Measurements from ENCODE around the gene KCTD7.
"Not testable (repeated sequence)": the region's sequence is repeated elsewhere in the genome, so short reads cannot be mapped to it uniquely, and the experiment has no call there.

Gene KCTD7

GRCh38 chr7:66628361-66629221 lies at the start of gene KCTD7:
TSS of gene KCTD7 (plus strand) at chr7:66628881. CDS start at chr7:66629065, 184 bp downstream.
- peak; percentile 97 for DNase-seq

- not testable (repeated sequence) for DNase-seq
Measured at GRCh38 chr7:66580380-66580779, 48.3 kb upstream of the KCTD7 start.

- DNase-seq: not testable (repeated sequence)
Measured at GRCh38 chr7:66582816-66583489, 45.7 kb upstream of the KCTD7 start.

- no peak for DNase-seq
Measured at GRCh38 chr7:66583490-66584110, 45.1 kb upstream of the KCTD7 start.

- DNase-seq: no peak
Measured at GRCh38 chr7:66586181-66586580, 42.5 kb upstream of the KCTD7 start.

GRCh38 chr7:66588226-66588625 lies 40.5 kb upstream of the KCTD7 start:
- DNase-seq: not testable (repeated sequence)

- DNase-seq: not testable (repeated sequence)
Measured at GRCh38 chr7:66588856-66589570, 39.7 kb upstream of the KCTD7 start.

- not testable (repeated sequence) for DNase-seq
Measured at GRCh38 chr7:66590302-66591057, 38.2 kb upstream of the KCTD7 start.

GRCh38 chr7:66591058-66591798 lies 37.5 kb upstream of the KCTD7 start:
- peak; percentile 16 for DNase-seq

- DNase-seq: peak; percentile 91
Measured at GRCh38 chr7:66591799-66592596, 36.7 kb upstream of the KCTD7 start.

- DNase-seq: not testable (repeated sequence)
Measured at GRCh38 chr7:66592597-66593146, 36.0 kb upstream of the KCTD7 start.

GRCh38 chr7:66594082-66594481 lies 34.6 kb upstream of the KCTD7 start:
- not testable (repeated sequence) for DNase-seq

GRCh38 chr7:66597461-66597860 lies 31.2 kb upstream of the KCTD7 start:
- no peak for DNase-seq

- no peak for DNase-seq
Measured at GRCh38 chr7:66602159-66602558, 26.5 kb upstream of the KCTD7 start.

- DNase-seq: no peak
Measured at GRCh38 chr7:66604198-66604597, 24.5 kb upstream of the KCTD7 start.

GRCh38 chr7:66606540-66607291 lies 22.0 kb upstream of the KCTD7 start:
- DNase-seq: not testable (repeated sequence)

- DNase-seq: no peak
Measured at GRCh38 chr7:66609176-66609575, 19.5 kb upstream of the KCTD7 start.

GRCh38 chr7:66614596-66614995 lies 14.1 kb upstream of the KCTD7 start:
- not testable (repeated sequence) for DNase-seq

GRCh38 chr7:66615699-66616098 lies 13.0 kb upstream of the KCTD7 start:
- no peak for DNase-seq

Measured in CD4-positive, alpha-beta T cell treated with Interleukin-17A for 1 hour (primary cell).